Suppressor macrophage treated with lipopolysaccharide for 4 hours (primary cell): Measurements from ENCODE around the gene SAMD11.
"Not testable (repeated sequence)": the region's sequence is repeated elsewhere in the genome, so short reads cannot be mapped to it uniquely, and the experiment has no call there.

Experiments
- DNase-seq: peaks from one replicate; pipeline ENCODE4 v3.0.0-alpha.2; 2020

Gene SAMD11

DNA sequence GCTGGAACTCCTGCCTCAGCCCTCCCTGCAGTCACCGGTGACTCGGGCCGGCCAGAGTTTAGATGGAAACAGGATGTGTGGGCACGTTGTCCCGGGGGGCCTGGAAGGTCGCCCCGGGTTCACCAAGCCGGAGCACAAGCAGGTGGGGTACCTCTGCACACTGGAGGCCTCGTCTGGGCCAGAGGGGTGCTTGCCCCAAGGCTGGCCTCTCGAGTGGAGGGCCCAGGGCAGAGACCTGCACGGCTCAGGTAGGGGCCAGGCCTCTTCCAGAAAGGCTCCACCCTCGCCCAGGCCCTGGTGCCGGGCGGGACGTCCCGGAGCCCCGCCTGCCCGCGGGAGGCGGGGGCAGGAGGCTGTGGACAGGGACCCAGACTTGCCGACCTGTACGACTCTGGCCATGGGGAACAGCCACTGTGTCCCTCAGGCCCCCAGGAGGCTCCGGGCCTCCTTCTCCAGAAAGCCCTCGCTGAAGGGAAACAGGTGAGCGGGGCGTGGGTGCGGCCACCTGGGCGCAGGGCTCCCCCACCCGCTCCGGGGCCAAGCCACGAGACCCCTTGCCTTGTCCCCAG lies 42.5 kb downstream of the SAMD11 start, which contains the start of gene PLEKHN1:
Gene PLEKHN1, plus strand, starts transcription at position 348 of the 569 bp plus-strand sequence. Its CDS starts 50 bp downstream, at position 398.
- DNase-seq: peak; percentile 28

DNA sequence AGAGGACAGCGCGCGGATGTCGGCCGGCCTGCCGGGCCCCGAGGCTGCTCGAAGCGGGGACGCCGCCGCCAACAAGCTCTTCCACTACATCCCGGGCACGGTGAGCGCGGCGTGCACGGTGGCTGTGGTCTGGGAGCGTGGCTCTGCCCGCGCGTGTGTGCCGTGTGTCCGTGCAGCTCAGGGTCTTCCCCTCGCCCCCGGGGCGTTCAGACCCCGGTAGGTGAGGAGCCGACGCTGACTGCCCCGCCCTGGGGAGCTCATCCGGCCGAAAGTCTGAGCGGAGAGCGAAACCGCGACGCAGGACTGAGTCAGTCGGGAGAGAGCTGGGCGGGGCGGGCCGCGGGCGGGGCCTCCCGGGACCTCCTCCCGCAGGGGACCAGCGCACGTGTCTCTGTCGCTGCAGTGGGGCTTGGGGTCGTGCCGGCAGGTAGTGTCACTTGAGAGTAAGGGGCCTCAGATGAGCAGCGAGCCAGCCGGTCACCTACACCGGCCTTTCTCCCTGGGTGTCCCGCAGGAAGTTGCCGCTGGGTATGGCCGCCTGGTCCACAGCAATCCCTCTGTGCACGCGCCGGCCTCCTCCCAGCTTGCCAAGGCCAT lies 43.1 kb downstream of the SAMD11 start:
- DNase-seq: peak; percentile 81

GRCh38 chr1:967466-968343 lies 44.0 kb downstream of the SAMD11 start:
- DNase-seq: no peak

DNA sequence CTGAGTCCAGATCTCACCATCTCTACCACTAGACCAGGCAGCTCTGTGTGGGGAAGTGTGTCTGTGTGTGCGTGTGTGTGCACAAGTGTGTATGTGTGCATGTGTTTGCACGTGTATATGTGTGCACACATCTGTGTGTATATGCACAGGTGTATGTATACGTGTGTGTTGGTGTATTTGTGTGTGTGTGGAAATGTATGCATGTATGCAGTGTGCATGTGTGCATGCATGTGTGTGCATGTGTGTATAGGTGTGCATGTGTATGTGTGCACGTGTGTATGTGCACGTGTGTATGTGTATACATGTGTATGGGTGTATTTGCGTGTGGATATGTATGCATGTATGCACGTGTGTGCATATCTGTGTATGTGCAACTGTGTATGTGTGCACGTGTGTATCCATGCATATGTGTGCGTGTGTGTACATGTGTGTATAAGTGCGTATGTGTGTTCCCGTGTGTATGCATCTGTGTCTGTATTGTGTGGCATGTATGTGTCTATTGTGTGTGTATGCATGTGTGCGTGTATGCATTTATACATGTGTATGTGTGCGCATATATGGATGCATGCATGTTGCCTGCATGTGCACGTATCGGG lies 45.6 kb downstream of the SAMD11 start:
- DNase-seq: no peak

DNA sequence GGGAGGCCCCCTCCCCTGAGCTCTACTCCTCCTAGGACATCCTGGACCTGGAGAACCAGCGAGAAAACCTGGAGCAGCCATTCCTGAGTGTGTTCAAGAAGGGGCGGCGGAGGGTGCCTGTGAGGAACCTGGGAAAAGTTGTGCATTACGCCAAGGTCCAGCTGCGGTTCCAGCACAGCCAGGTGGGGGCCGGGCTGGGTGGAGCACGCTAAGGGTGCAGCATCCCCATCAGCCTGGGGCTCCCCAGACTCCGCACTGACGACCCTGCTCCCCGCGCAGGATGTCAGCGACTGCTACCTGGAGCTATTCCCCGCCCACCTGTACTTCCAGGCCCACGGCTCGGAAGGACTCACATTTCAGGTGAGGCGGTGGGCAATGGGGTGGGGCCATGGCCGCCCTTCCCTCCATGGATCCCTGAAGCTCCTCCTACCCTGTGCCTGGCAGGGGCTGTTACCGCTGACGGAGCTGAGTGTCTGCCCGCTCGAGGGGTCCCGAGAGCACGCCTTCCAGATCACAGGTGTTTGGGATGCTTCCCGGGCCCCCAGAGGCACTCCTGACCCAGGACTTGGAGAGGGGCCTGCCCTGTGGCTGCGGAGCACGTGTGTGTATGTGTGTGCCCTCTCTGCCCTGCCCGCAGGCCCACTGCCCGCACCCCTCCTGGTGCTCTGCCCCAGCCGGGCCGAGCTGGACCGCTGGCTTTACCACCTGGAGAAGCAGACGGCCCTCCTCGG lies 46.7 kb downstream of the SAMD11 start:
- no peak for DNase-seq

DNA sequence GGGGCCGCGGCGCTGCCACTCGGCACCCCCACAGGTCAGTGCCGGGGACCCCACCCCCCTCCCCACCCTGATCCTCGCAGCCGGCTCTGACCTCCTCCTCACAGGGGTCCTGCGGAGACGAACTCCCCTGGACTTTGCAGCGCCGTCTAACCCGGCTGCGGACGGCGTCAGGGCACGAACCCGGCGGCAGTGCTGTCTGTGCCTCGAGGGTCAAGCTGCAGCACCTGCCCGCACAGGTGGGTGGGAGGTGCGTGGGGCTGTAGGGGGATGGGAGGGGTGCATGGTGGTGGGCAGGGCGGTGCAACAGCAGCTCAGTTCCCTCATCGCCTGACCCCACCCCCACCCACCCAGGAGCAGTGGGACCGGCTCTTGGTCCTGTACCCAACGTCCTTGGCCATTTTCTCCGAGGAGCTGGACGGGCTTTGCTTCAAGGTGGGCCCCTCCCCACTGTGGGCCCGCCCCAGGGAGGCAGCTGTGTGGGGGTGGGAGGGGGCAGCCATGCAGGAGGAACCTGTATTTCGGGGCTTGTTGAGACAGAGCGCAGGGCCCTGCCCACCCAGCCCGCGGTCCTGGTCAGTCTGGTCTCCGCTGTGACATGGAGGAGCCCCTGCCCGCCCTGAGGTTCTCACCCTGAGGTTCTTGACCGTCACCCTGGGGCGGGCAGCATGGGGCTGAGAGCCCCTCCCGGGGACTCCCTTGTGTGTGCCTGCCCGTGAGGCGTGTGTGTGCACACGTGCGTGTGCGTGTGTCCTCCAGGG lies 47.4 kb downstream of the SAMD11 start:
- DNase-seq: no peak

DNA sequence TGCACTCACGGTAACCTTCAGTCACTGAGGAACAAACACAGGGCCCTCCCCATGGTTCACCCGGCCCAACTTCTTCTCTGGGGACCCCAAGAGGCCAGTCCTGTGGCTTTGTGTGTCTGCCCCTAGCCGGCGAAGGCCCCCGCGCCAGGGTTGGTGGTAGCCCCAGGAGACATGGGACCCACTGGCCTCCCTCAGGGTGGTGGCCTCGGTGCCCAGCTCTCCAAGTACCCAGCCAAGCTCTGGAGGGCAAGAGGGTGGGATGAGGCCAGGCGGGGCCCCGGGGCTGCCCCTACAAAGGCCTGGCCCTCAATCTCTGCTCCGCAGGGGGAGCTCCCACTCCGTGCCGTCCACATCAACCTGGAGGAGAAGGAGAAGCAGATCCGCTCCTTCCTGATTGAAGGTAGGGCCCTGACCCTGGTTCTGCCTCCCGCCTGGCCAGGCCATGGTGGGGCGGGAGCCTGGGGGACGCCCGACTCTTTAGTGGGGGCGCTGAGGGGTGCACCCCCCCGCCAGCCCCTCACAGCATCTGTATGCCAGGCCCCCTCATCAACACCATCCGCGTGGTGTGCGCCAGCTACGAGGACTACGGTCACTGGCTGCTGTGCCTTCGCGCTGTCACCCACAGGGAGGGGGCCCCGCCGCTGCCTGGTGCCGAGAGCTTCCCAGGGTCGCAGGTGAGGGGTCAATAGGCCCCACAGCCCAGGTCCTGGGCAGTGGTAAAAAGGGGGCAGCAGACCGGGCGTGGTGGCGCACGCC lies 48.2 kb downstream of the SAMD11 start:
- no peak for DNase-seq

GRCh38 chr1:972726-973458 lies 49.2 kb downstream of the SAMD11 start:
- no peak for DNase-seq

DNA sequence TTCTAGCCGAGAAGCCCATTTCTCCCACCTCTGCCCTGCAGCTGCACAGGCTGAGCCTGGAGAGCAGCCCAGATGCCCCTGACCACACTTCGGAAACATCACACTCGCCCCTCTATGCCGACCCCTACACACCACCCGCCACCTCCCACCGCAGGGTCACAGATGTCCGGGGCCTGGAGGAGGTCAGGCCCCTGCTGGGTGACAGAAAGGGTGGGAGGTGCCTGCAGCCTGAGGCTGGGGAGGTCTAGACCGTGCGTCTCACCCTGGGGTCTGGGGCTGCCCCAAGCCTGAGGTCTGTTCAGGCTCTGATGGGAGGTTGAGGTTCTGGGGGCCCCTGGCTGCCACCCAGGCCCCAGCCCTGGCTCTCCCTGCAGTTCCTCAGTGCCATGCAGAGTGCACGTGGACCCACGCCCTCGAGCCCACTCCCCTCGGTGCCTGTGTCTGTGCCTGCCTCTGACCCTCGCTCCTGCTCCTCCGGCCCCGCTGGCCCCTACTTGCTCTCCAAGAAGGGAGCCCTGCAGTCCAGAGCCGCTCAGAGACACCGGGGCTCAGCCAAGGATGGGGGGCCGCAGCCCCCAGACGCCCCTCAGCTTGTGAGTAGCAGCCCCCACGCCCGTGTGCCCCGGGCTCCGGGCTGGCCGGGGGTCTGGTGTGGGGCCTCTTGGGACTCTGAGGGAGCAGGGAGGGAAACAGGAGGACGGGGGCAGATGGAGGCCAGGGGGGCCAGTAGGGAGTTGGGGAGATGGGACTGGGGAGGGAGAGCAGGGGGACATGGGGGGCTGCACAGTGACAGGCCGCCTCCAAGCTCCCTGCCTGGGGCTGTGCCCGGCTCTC lies 50.0 kb downstream of the SAMD11 start:
- no peak for DNase-seq

DNA sequence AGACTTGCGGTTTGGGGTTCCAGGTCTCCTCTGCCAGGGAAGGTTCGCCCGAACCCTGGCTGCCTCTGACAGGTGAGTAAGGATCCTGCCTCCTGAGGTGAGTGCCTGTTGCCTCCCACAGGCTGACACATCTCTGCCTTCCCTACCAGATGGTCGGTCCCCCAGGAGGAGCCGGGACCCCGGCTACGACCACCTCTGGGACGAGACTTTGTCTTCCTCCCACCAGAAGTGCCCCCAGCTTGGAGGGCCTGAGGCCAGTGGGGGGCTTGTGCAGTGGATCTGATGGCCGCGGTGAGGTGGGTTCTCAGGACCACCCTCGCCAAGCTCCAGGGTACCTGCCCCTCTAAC lies 50.5 kb downstream of the SAMD11 start:
- no peak for DNase-seq

DNA sequence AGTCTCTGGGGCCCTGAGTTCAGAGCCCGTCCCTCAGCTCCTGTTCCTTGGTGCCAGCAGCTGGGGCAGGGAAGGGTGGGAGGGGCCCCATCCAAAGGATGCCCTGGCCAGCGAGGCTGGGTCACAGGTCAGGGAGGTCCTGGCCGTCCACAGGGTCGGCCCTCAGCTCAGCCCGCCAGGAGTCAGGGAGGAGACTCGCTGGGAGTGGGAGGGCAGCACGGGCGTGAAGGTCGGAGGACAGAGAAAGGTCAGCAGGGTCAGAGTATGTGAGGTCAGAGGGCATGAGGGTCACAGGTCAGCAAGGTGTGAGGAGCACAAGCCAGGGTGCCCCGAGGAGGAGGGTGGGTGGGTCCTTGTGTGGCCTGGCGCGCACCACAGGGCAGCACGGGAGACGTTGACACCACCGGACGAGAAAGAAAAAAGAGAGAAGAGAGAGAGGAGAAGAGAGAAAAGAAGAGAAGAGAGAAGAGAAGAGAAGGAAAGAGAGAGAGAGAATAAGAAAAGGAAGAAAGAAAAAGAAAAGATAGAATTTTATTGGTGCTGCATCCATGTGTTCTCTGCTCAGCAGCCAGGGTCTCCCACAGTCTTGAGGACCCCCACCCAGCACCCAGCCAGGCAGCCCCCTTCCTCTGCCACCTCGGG lies 51.1 kb downstream of the SAMD11 start:
- no peak for DNase-seq

- DNase-seq: no peak
Measured at GRCh38 chr1:975365-975764, 51.6 kb downstream of the SAMD11 start.

GRCh38 chr1:975896-976683 lies 52.4 kb downstream of the SAMD11 start:
- peak; percentile 66 for DNase-seq

DNA sequence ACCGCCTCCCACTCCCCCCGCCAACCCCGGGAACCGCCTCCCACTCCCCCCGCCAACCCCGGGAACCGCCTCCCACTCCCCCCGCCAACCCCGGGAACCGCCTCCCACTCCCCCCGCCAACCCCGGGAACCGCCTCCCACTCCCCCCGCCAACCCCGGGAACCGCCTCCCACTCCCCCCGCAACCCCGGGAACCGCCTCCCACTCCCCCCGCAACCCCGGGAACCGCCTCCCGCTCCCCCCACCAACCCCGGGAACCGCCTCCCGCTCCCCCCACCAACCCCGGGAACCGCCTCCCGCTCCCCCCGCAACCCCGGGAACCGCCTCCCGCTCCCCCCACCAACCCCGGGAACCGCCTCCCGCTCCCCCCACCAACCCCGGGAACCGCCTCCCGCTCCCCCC lies 53.1 kb downstream of the SAMD11 start:
- DNase-seq: not testable (repeated sequence)

DNA sequence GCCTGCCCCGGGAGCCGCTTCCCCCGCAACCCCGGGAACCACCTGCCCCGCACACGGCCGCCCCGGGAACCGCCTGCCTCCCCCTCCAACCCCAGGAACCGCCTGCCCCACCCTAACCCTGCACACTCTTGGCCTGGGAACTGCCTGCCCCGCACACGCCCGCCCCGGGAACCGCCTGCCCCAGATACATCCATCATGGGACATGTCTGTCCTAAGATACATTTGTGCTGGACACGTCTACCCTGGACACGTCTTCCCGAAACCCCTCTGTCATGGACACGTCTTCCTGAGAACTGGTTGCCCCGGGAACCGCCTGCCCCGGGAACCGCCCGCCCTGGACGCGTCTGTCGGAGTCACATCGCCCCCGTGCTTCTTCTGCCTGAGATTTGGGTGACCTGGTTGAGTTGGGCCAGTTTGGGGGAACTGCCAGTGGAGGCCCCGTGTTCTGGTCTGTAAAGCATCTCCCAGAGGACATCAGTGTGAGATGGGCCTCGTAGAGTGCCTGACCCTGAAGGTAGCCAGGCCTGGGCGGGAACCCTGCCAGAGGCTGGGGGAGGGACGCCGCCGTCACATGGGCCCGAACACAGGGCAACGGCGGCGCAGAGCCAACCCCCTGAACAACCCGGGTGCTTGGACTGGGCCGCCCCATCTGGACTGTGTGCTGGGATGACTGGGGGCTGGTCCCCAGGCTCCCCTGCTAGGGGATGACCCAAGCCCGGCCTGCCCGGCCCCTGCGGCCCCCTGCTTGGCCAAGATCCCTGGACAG lies 54.5 kb downstream of the SAMD11 start:
- no peak for DNase-seq

DNA sequence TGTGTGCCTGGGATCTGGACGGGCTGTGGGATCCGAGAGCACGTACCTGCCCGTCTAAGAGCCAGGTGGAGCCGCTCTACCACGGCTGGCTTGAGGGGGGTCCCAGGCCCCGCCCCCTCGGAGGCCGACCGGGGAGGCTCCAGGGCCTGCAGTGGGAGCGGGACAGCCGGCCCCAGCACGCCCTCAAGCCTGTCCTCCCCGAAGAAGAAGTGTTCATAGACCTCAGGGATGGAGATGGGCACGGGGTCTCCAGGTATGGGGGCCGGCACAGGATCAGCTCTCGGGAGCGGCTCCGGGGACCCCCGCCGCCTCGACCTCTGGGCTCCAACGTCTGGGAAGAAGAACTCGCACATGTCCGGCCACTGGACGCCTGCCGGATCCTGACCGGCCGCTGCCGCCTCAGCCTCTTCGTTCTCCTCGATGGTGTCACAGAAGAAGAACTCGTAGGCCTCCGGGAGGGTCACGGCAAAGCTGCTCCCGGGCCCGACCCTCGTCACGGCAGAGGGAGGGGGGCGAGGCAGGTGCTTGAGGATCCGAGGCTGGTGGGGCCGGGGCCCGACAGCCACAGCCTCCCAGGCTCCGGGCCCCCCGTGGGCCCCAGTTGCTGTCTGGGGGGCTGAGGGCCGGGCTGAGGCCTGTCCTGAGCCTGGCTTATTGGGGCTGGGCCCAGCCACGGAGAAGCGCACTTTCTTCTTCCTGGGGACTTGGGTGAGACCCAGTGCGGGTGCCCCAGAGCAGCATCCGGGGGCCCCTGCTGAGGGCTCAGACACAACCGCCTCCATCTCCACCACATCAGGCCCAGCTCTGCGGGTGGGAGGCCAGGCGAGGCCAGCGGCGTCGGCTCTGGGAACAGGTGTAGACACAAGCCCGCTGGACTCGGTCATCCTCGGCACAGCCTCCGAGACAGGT lies 55.4 kb downstream of the SAMD11 start:
- DNase-seq: no peak

DNA sequence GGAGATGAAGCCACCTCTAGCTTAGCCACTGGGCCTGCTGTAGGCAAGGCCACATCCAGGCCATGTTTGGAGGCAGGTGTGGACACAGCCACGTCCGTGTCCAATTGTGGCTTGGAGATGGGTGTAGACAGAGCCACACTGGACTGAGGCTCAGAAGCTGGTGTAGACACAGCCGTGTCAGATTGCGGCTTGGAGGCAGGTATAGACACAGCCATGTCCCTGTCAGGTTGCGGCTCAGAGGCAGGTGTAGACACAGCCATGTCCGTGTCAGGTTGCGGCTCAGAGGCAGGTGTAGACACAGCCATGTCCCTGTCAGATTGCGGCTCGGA lies 56.0 kb downstream of the SAMD11 start:
- no peak for DNase-seq
